LNCaP clone FGC (cell line): ENCODE measurements around the gene PHF23.

Experiments
- DNase-seq: peaks from one replicate; pipeline ENCODE4 v3.0.0-alpha.2; 2011; ENCODE audit warnings: low read depth
- H3K4me3 ChIP-seq: 2 replicates; pipeline ENCODE4 v1.5.1; 2011; ENCODE audit warnings: mild to moderate bottlenecking, low read depth, low read length, control low read depth
- TF ChIP-seq, protein P1 (sequence below): IDR thresholded peaks from 2 replicates; pipeline ENCODE4 v1.5.1; 2012; ENCODE audit warnings: mild to moderate bottlenecking; ENCODE audit not compliant: control insufficient read depth, insufficient read depth; ENCODE audit errors: extremely low read depth

PHF23 gene

DNA sequence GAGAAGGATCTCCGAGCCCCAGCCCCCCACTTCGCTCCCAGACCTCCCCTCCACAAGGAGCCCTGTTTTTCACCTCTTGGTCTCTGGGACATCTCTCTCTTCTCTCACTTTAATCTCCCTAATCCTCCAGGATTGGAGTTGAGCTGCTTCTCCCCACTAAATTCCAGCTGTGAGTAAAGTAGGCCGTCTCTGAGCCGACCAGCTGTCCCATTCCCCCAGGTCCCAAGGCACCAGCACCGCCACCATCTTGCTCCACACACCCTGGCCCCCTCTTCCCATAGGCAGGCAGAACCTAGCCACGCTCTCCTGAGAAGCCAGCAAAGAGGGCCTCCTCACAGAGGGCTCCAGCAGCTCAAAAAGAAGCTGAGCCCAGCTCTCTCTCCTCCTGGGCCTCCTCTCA lies 20.5 kb downstream of the PHF23 start:
- H3K4me3 ChIP-seq = no peak overlapping the region; the same call in 1 of the 2 replicates
- no peak for DNase-seq
- TF ChIP-seq, protein P1, sequence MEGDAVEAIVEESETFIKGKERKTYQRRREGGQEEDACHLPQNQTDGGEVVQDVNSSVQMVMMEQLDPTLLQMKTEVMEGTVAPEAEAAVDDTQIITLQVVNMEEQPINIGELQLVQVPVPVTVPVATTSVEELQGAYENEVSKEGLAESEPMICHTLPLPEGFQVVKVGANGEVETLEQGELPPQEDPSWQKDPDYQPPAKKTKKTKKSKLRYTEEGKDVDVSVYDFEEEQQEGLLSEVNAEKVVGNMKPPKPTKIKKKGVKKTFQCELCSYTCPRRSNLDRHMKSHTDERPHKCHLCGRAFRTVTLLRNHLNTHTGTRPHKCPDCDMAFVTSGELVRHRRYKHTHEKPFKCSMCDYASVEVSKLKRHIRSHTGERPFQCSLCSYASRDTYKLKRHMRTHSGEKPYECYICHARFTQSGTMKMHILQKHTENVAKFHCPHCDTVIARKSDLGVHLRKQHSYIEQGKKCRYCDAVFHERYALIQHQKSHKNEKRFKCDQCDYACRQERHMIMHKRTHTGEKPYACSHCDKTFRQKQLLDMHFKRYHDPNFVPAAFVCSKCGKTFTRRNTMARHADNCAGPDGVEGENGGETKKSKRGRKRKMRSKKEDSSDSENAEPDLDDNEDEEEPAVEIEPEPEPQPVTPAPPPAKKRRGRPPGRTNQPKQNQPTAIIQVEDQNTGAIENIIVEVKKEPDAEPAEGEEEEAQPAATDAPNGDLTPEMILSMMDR = no peak

DNA sequence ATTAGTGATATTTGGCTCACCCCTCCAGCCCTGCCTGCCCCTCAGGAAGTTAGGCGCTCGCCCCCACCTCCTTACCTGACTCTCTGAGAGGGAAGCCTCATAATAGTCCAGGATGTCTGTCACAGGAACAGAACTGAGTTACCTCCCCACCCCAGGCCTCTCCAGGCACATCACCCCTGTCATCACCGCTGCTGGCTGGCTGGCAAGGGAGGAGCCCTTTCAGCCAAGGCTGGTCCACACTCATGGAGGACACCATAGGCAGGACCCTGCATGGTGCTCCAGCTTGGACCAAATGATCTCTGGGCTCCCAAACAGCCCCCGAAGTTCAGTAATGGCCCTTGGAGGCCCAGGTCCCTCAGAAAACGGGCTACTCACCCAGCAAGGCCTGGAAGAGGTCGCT lies 21.1 kb downstream of the PHF23 start:
- H3K4me3 ChIP-seq = no peak overlapping the region
- DNase-seq = no peak
- TF ChIP-seq, protein P1 = no peak

DNA sequence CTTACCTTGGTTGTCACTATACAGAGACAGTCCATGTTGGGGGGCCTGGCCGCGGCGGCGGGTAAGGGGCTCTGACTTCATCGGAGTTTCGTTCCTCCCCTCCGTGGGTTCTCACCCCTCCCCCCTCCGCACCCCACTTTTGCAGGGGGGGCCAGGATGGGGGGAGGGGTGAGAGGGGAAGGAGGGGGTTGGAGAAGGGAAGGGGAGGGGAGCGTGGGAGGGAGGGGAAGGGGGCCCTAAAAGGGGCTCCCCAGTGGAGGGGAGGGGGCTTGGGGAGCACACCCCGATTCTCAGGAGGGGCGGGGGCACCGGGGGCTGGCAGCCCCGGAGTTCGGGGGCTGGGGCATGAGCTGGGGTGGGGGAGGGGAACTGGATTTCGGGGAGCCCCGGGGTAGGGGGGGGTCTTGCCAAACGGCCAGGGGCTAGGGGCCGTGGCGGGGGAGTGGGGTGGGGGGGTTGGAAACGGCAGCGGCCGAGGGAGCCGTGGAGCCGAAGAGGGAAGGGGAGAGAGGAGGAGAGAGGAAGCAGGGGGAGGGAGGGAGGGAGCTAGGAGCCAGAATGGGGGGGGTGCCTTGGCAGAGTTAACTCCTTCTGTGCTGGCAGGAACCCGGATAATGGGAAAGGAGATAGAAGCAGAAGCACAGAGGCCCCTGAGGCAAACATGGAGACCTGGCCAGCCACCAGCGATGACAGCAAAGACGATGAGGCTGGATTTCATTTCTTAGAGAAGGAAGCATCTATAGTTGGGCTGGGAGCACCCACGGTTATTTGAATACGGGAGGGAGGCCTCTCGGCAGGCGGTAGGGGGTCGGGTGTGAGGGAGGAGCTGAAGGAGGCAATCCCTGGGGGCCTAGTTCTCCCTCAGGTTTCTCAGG lies 21.9 kb downstream of the PHF23 start:
- TF ChIP-seq, protein P1 = no peak
- H3K4me3 ChIP-seq = peak overlapping the region; percentile 43
- no peak for DNase-seq

GRCh38 chr17:7216242-7217112 lies 22.8 kb downstream of the PHF23 start:
- no peak for DNase-seq
- peak overlapping the region; percentile 43 for H3K4me3 ChIP-seq
- TF ChIP-seq, protein P1 = no peak

- no peak overlapping the region for H3K4me3 ChIP-seq
Observed at GRCh38 chr17:7215652-7216180, 23.5 kb downstream of the PHF23 start.

DNA sequence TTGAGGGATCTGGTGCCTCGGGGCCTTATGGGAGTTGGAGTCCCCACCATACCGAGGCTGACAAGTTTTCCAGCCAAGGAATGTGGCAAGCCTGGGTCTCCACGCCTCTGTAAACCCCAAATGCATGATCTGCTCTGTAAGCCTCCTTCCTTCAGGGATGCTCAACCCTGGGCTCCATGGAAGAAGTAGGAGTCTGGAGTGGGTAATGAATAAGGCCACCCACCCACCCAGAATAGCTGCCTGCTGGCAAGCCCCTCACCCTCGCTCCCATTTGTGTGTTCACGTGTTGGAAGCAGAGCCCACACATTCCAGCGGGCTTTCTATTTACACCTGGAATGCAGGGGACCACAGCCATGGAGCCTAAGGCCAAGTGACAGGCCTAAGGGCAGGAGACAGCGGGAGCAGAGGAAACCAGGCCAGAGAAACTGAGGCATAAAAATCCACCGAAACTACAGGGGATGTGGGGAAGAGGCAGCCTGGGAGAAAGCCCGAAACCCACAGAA lies 24.1 kb downstream of the PHF23 start:
- no peak for DNase-seq
- no peak overlapping the region; the same call in 1 of the 2 replicates for H3K4me3 ChIP-seq
- TF ChIP-seq, protein P1 = no peak

More at GRCh38 chr17:7215652-7216180, 23.5 kb downstream of the PHF23 start:
- DNase-seq = no peak
- TF ChIP-seq, protein P1 = no peak
